KOPT-K1 (cell line): Measurements from ENCODE around the gene SMAD2.
"Not testable (repeated sequence)": the region's sequence is repeated elsewhere in the genome, so short reads cannot be mapped to it uniquely, and the experiment has no call there.

Experiments
- H3K27ac ChIP-seq: fragments of 200-600 bp; sonication (generic); 2 replicates; pipeline ENCODE4 v1.5.1; 2016; ENCODE audit warnings: antibody characterized with exemption, mild to moderate bottlenecking, low read depth, low read length; ENCODE audit not compliant: poor library complexity, severe bottlenecking
- H3K36me3 ChIP-seq: fragments of 200-600 bp; sonication (generic); 2 replicates; pipeline ENCODE4 v1.5.1; 2017; ENCODE audit warnings: antibody characterized with exemption, mild to moderate bottlenecking, low read length, moderate library complexity; ENCODE audit not compliant: insufficient read depth
- H3K9me3 ChIP-seq: fragments of 200-600 bp; sonication (generic); 2 replicates; pipeline ENCODE4 v1.5.1; 2017; ENCODE audit warnings: antibody characterized with exemption, low read length, mild to moderate bottlenecking; ENCODE audit not compliant: insufficient read depth, poor library complexity, severe bottlenecking

Gene SMAD2

GRCh38 chr18:47858607-47859006 is 71.9 kb downstream of the SMAD2 start:
- Histone ChIP-seq H3K9me3 (peaks cover 59% of the 10 kb centered on the region), H3K27ac (no peak overlapping the region), H3K36me3 (peaks cover 90% of the 10 kb centered on the region)

GRCh38 chr18:47847635-47848034 is 82.8 kb downstream of the SMAD2 start:
- peaks cover 77% of the 10 kb centered on the region for H3K36me3 ChIP-seq

GRCh38 chr18:47846431-47846830 is 84.0 kb downstream of the SMAD2 start:
- Histone ChIP-seq H3K27ac (no peak overlapping the region), H3K36me3 (peaks cover 84% of the 10 kb centered on the region), H3K9me3 (no peaks in the 10 kb centered on the region)

More at GRCh38 chr18:47847635-47848034, 82.8 kb downstream of the SMAD2 start:
- no peaks in the 10 kb centered on the region for H3K9me3 ChIP-seq
- no peak overlapping the region for H3K27ac ChIP-seq

- peaks cover 92% of the 10 kb centered on the region for H3K36me3 ChIP-seq
- no peaks in the 10 kb centered on the region for H3K9me3 ChIP-seq
- H3K27ac ChIP-seq: no peak overlapping the region
These were observed 85.5 kb downstream of the SMAD2 start for GRCh38 chr18:47844828-47845498.

- peaks cover 99% of the 10 kb centered on the region for H3K36me3 ChIP-seq
- no peak overlapping the region for H3K27ac ChIP-seq
- no peaks in the 10 kb centered on the region for H3K9me3 ChIP-seq
These were observed 87.6 kb downstream of the SMAD2 start for GRCh38 chr18:47842836-47843235.

GRCh38 chr18:47838396-47838795 is 92.1 kb downstream of the SMAD2 start:
- H3K27ac ChIP-seq: no peak overlapping the region
- H3K9me3 ChIP-seq: no peaks in the 10 kb centered on the region
- H3K36me3 ChIP-seq: peaks cover 98% of the 10 kb centered on the region

GRCh38 chr18:47832348-47832747 is 98.1 kb downstream of the SMAD2 start:
- Histone ChIP-seq H3K9me3 (no peaks in the 10 kb centered on the region), H3K27ac (no peak overlapping the region), H3K36me3 (peaks cover 75% of the 10 kb centered on the region)

GRCh38 chr18:47831351-47831750 is 99.1 kb downstream of the SMAD2 start:
- Histone ChIP-seq H3K27ac (no peak overlapping the region), H3K9me3 (no peaks in the 10 kb centered on the region), H3K36me3 (peaks cover 67% of the 10 kb centered on the region)

- Histone ChIP-seq H3K36me3 (peaks cover 67% of the 10 kb centered on the region), H3K9me3 (no peaks in the 10 kb centered on the region), H3K27ac (no peak overlapping the region)
These were observed 99.7 kb downstream of the SMAD2 start for GRCh38 chr18:47830772-47831171.

- H3K36me3 ChIP-seq: peaks cover 66% of the 10 kb centered on the region
- H3K9me3 ChIP-seq: no peaks in the 10 kb centered on the region
- H3K27ac ChIP-seq: no peak overlapping the region
These were observed 100.6 kb downstream of the SMAD2 start for GRCh38 chr18:47829831-47830230.

- not testable (repeated sequence) for H3K27ac ChIP-seq, H3K9me3 ChIP-seq
- H3K36me3 ChIP-seq: peaks cover 53% of the 10 kb centered on the region
These were observed 102.4 kb downstream of the SMAD2 start for GRCh38 chr18:47828031-47828430.

GRCh38 chr18:47826157-47827074 is 104.0 kb downstream of the SMAD2 start:
- Histone ChIP-seq H3K9me3 (no peaks in the 10 kb centered on the region), H3K36me3 (peaks cover 41% of the 10 kb centered on the region), H3K27ac (no peak overlapping the region)

- H3K27ac ChIP-seq: no peak overlapping the region
- peaks cover 17% of the 10 kb centered on the region for H3K36me3 ChIP-seq
- no peaks in the 10 kb centered on the region for H3K9me3 ChIP-seq
These were observed 109.1 kb downstream of the SMAD2 start for GRCh38 chr18:47821314-47821713.

GRCh38 chr18:47817795-47818077 is 112.7 kb downstream of the SMAD2 start:
- no peak overlapping the region for H3K27ac ChIP-seq
- no peaks in the 10 kb centered on the region for H3K36me3 ChIP-seq
- H3K9me3 ChIP-seq: no peaks in the 10 kb centered on the region

- Histone ChIP-seq H3K36me3 (no peaks in the 10 kb centered on the region), H3K9me3 (no peaks in the 10 kb centered on the region), H3K27ac (no peak overlapping the region)
These were observed 113.3 kb downstream of the SMAD2 start for GRCh38 chr18:47817017-47817794.
